Progenitor cell of endocrine pancreas (in vitro differentiated cells): ENCODE measurements around the gene NEGR1. TPM values are rescaled to one million over a fixed set of nuclear protein-coding genes. Genes with fewer than 3 reads are reported as not detected.

Experiments used
- DNase-seq: peaks from one replicate; pipeline ENCODE4 v3.0.0; 2021; ENCODE audit warnings: low spot score; ENCODE audit not compliant: unreplicated experiment
- H3K27ac Mint-ChIP-seq: 2 replicates; pipeline ENCODE4 v1.8.0; 2021; ENCODE audit warnings: mild to moderate bottlenecking, moderate library complexity, mixed read lengths
- H3K27me3 Mint-ChIP-seq: 2 replicates; pipeline ENCODE4 v1.8.0; 2021; ENCODE audit warnings: mixed read lengths
- H3K36me3 Mint-ChIP-seq: 2 replicates; pipeline ENCODE4 v1.8.0; 2022; ENCODE audit warnings: mixed read lengths; ENCODE audit not compliant: insufficient read depth
- H3K4me1 Mint-ChIP-seq: 2 replicates; pipeline ENCODE4 v1.8.0; 2021; ENCODE audit warnings: low read depth, mixed read lengths
- H3K4me3 Mint-ChIP-seq: 2 replicates; pipeline ENCODE4 v1.8.0; 2021; ENCODE audit warnings: low read depth, mild to moderate bottlenecking, moderate library complexity, mixed read lengths
- H3K9me3 Mint-ChIP-seq: 2 replicates; pipeline ENCODE4 v1.8.0; 2021; ENCODE audit warnings: low read depth, mixed read lengths
- CTCF ChIP-seq: fragments of 200-600 bp; sonication (generic); IDR thresholded peaks from one replicate; pipeline ENCODE4 v1.5.0; 2021; ENCODE audit warnings: antibody characterized with exemption, mild to moderate bottlenecking; ENCODE audit not compliant: unreplicated experiment
- total RNA-seq: library from RNA; stranded (reverse); gene quantifications from 2 replicates; pipeline ENCODE4 v1.2.1, GENCODE V29; 2021

NEGR1 gene
- total RNA-seq, 1 donor from 2014 or later: 3.1 TPM

GRCh38 chr1:71562298-71562697 lies 720.0 kb downstream of the NEGR1 start:
- H3K4me1 Mint-ChIP-seq: no peaks in the 10 kb centered on the region
- TF ChIP-seq CTCF: no peak

DNA sequence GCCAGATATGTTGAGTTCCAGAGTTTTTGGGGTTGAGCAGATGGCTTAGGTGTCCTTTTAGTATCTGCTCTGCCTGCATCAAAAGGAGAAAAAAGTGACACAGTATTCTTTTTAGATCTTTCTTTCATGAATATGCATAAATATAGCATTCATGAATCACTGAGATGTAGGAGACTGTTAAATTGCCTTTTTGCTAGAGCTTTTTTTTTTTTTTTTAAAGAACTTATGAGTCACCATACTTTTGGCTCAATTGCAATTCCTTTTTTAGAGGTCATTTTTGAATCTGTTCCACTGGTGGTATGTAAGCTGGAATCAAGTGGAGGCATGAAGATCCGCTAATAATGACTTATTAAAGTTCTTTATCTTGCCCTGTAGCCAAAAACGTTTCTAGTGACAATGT lies 720.6 kb downstream of the NEGR1 start:
- Mint-ChIP-seq H3K9me3 (no peaks in the 10 kb centered on the region), H3K27ac (no peak overlapping the region), H3K4me3 (no peak overlapping the region), H3K4me1 (peaks cover 3% of the 10 kb centered on the region), H3K27me3 (no peaks in the 10 kb centered on the region), H3K36me3 (no peaks in the 10 kb centered on the region)
- TF ChIP-seq CTCF: no peak
- no peak for DNase-seq

More at GRCh38 chr1:71562298-71562697, 720.0 kb downstream of the NEGR1 start:
- no peak for DNase-seq
- Mint-ChIP-seq H3K36me3 (no peaks in the 10 kb centered on the region), H3K9me3 (no peaks in the 10 kb centered on the region), H3K27me3 (no peaks in the 10 kb centered on the region), H3K4me3 (no peak overlapping the region), H3K27ac (no peak overlapping the region)

- no peak for DNase-seq
- H3K4me1 Mint-ChIP-seq: peaks cover 3% of the 10 kb centered on the region
- H3K36me3 Mint-ChIP-seq: no peaks in the 10 kb centered on the region
- no peaks in the 10 kb centered on the region for H3K9me3 Mint-ChIP-seq
- TF ChIP-seq CTCF: no peak
- H3K4me3 Mint-ChIP-seq: no peak overlapping the region
- H3K27ac Mint-ChIP-seq: no peak overlapping the region
- no peaks in the 10 kb centered on the region for H3K27me3 Mint-ChIP-seq
Measured at GRCh38 chr1:71561206-71561605, 721.1 kb downstream of the NEGR1 start.

DNA sequence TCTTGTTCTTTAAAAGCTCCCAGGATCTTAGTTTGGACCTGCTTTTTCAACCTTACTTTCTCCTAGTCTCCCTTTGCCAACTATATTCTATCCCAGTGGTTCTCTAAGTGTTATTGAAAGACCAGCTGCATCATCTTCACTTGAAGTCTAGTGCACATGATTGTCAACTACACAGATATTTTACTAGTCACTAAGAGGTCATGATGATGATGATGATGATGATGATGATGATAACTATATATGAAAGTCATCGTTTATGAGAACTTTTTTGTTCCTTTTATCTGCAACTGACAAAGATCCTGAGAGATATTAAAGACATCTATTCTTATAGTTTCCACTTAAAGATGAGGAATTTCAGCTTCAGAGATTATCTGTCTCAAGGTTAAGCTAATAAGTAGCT lies 722.5 kb downstream of the NEGR1 start:
- no peaks in the 10 kb centered on the region for H3K27me3 Mint-ChIP-seq
- DNase-seq: no peak
- no peaks in the 10 kb centered on the region for H3K9me3 Mint-ChIP-seq
- H3K4me3 Mint-ChIP-seq: no peak overlapping the region
- peaks cover 3% of the 10 kb centered on the region for H3K4me1 Mint-ChIP-seq
- H3K27ac Mint-ChIP-seq: no peak overlapping the region
- no peak for TF ChIP-seq CTCF
- no peaks in the 10 kb centered on the region for H3K36me3 Mint-ChIP-seq

DNA sequence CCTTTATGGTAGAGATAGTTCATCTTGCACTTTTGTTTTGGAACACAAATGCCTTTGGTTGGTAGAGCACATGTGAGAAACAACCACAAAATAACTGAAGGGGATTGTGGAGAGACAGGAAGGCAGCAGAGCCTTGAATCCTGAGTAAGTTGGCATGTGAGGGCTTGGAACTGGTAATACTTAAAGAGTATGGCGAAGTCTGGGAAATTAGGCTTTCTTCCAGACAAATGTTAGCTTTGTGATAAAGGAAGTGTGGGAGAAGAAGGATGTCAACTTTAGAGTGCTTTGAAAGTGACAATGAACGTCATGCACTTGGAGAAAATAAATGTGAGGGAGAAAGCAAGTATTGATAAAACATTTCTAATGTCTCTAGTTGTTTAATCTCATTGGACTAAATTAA lies 725.2 kb downstream of the NEGR1 start:
- H3K4me3 Mint-ChIP-seq: no peak overlapping the region
- TF ChIP-seq CTCF: no peak
- no peaks in the 10 kb centered on the region for H3K9me3 Mint-ChIP-seq
- DNase-seq: no peak
- no peaks in the 10 kb centered on the region for H3K27me3 Mint-ChIP-seq
- H3K27ac Mint-ChIP-seq: no peak overlapping the region
- no peaks in the 10 kb centered on the region for H3K36me3 Mint-ChIP-seq
- peaks cover 3% of the 10 kb centered on the region for H3K4me1 Mint-ChIP-seq
